Mucosa of rectum (tissue), 2 donors: ENCODE results near the gene MAS1L.

Experiments
- H3K27ac ChIP-seq, 2 donors: one replicate each; pipeline ENCODE4 v1.7.0; 2013; ENCODE audit warnings: inconsistent platforms in 2 of 2, low read depth in 2 of 2, low read length in 2 of 2
- H3K27me3 ChIP-seq, 2 donors: one replicate each; pipeline ENCODE4 v1.7.0; 2013; ENCODE audit warnings: low read length in 2 of 2; ENCODE audit not compliant: control insufficient read depth in 2 of 2, insufficient read depth in 2 of 2
- H3K36me3 ChIP-seq, 2 donors: one replicate each; pipeline ENCODE4 v1.7.0; 2013; ENCODE audit warnings: low read length in 2 of 2; ENCODE audit not compliant: control insufficient read depth in 2 of 2, insufficient read depth in 2 of 2
- H3K4me1 ChIP-seq, 2 donors: one replicate each; pipeline ENCODE4 v1.7.0; 2013; ENCODE audit warnings: low read length in 2 of 2, mild to moderate bottlenecking in 1 of 2; ENCODE audit not compliant: control insufficient read depth in 2 of 2, insufficient read depth in 2 of 2
- H3K4me3 ChIP-seq, 2 donors: one replicate each; pipeline ENCODE4 v1.7.0; 2013; ENCODE audit warnings: low read length in 2 of 2
- H3K9ac ChIP-seq, 2 donors: one replicate each; pipeline ENCODE4 v1.7.0; 2013; ENCODE audit warnings: low read length in 2 of 2, low read depth in 1 of 2, mild to moderate bottlenecking in 1 of 2
- H3K9me3 ChIP-seq, 2 donors: one replicate each; pipeline ENCODE4 v1.7.0; 2013; ENCODE audit warnings: low read length in 2 of 2; ENCODE audit not compliant: control insufficient read depth in 2 of 2
- donor health status: healthy.
- donor health status: Normal muscosa, but diverticular disease.

The MAS1L gene

GRCh38 chr6:29500594-29500993, 12.8 kb upstream of the MAS1L start:
- H3K27ac ChIP-seq = no peak overlapping the region
- peaks cover 0 to 3% of the 10 kb centered on the region in 2 donors for H3K27me3 ChIP-seq
- H3K36me3 ChIP-seq = no peaks in the 10 kb centered on the region
- no peak overlapping the region for H3K4me3 ChIP-seq
- H3K4me1 ChIP-seq = no peaks in the 10 kb centered on the region
- no peak overlapping the region for H3K9ac ChIP-seq
- no peaks in the 10 kb centered on the region for H3K9me3 ChIP-seq

GRCh38 chr6:29499704-29500103, 11.9 kb upstream of the MAS1L start:
- no peaks in the 10 kb centered on the region for H3K4me1 ChIP-seq
- no peak overlapping the region for H3K9ac ChIP-seq
- peaks cover 0 to 3% of the 10 kb centered on the region in 2 donors for H3K27me3 ChIP-seq
- no peak overlapping the region for H3K4me3 ChIP-seq
- no peaks in the 10 kb centered on the region for H3K9me3 ChIP-seq
- no peaks in the 10 kb centered on the region for H3K36me3 ChIP-seq
- H3K27ac ChIP-seq = no peak overlapping the region

DNA sequence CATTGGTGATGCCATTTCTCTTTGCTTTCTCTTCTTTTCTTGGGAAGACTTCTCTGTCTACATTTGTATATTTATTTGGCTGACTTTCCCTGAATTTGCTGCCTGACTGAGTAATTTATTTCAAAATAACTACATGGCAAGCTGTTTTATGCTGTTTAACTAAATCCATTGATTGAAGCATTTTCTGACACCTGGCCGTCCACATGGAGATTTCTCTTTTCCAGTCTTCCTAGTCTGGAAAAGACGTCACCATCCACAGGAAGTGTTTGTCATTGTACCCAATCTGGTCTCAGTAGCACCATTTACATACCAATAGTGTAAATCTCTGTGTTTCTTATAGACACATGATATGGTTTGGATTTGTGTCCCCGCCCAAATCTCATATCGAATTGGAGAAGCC, 9.2 kb upstream of the MAS1L start:
- no peaks in the 10 kb centered on the region for H3K4me1 ChIP-seq
- H3K9me3 ChIP-seq = no peaks in the 10 kb centered on the region
- H3K27me3 ChIP-seq = peaks cover 0 to 3% of the 10 kb centered on the region in 2 donors
- no peaks in the 10 kb centered on the region for H3K36me3 ChIP-seq
- H3K9ac ChIP-seq = no peak overlapping the region
- no peak overlapping the region for H3K4me3 ChIP-seq
- no peak overlapping the region for H3K27ac ChIP-seq

DNA sequence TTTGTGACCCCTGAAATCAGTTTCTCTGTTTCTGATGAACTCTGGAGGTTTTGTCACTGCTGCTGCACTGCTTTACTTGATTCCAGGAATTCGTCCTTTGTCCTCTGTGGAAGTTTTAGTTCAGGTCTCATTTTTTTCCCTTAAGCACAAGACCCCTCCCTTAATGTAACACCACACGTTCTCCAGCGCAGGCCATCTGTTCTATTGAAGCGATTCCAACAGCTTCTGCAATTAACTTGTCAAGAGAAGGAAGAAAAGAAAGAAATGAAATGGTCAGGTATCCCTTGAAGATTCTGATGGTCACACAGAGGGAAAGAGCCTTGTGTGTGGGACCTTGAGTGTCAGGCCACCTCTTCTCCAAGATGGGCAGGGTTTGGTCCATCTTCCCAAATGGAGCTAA, 7.8 kb upstream of the MAS1L start:
- no peaks in the 10 kb centered on the region for H3K4me1 ChIP-seq
- no peak overlapping the region for H3K4me3 ChIP-seq
- no peak overlapping the region for H3K9ac ChIP-seq
- no peaks in the 10 kb centered on the region for H3K36me3 ChIP-seq
- H3K27me3 ChIP-seq = peaks cover 0 to 3% of the 10 kb centered on the region in 2 donors
- H3K9me3 ChIP-seq = no peaks in the 10 kb centered on the region
- H3K27ac ChIP-seq = no peak overlapping the region

- H3K9ac ChIP-seq = no peak overlapping the region
- no peaks in the 10 kb centered on the region for H3K4me1 ChIP-seq
- no peaks in the 10 kb centered on the region for H3K9me3 ChIP-seq
- H3K27ac ChIP-seq = no peak overlapping the region
- no peak overlapping the region for H3K4me3 ChIP-seq
- H3K27me3 ChIP-seq = no peaks in the 10 kb centered on the region
- H3K36me3 ChIP-seq = no peaks in the 10 kb centered on the region
Measured at GRCh38 chr6:29494131-29494530, 6.4 kb upstream of the MAS1L start.

DNA sequence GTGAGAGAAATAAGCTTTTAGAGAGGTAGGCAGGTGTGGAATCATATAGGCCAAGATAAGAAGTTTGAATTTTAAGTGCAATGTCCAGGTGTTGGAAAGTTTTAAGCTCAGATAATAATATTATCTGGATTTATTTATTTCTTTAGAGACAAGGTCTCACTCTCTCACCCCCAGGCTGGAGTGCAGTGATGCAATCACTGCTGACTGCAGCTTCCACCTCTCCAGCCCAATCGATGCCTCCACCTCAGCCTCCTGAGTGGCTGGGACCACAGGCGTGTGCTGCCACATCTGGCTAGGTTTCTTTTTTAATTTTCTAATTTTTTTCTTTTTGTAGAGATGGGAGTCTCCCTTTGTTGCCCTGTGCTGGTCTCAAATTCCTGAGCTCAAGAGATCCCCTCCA, 5.5 kb upstream of the MAS1L start:
- Histone ChIP-seq H3K27me3 (no peaks in the 10 kb centered on the region), H3K4me1 (no peaks in the 10 kb centered on the region), H3K36me3 (no peaks in the 10 kb centered on the region), H3K9me3 (no peaks in the 10 kb centered on the region), H3K27ac (no peak overlapping the region), H3K4me3 (no peak overlapping the region), H3K9ac (no peak overlapping the region)

GRCh38 chr6:29491574-29491973, 3.8 kb upstream of the MAS1L start:
- no peaks in the 10 kb centered on the region for H3K36me3 ChIP-seq
- H3K27me3 ChIP-seq = no peaks in the 10 kb centered on the region
- H3K9me3 ChIP-seq = no peaks in the 10 kb centered on the region
- no peak overlapping the region for H3K9ac ChIP-seq
- H3K4me3 ChIP-seq = no peak overlapping the region
- no peak overlapping the region for H3K27ac ChIP-seq
- no peaks in the 10 kb centered on the region for H3K4me1 ChIP-seq

- no peaks in the 10 kb centered on the region for H3K36me3 ChIP-seq
- no peaks in the 10 kb centered on the region for H3K9me3 ChIP-seq
- no peak overlapping the region for H3K9ac ChIP-seq
- no peaks in the 10 kb centered on the region for H3K4me1 ChIP-seq
- no peak overlapping the region for H3K4me3 ChIP-seq
- H3K27ac ChIP-seq = no peak overlapping the region
- no peaks in the 10 kb centered on the region for H3K27me3 ChIP-seq
Measured at GRCh38 chr6:29490552-29490951, 2.8 kb upstream of the MAS1L start.

DNA sequence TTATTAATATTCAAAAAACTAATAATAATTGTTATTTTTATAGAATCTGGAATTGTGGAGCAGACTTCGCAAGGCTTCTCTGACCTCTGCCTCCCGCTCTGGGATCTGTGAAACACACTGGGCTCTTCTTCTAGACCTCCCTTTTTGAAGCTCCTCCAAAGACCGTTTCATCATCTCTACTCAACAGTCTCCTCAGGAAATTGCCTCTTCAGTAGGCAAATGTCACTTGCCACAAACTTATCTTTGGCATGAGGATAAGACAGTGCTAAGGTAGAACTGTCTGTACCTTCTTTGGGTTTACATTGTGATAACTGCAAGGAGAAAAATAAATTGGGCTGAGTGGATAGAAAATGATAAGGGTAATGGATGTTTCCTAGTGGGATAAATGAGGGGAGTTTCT, 2.3 kb upstream of the MAS1L start:
- Histone ChIP-seq H3K36me3 (no peaks in the 10 kb centered on the region), H3K4me1 (no peaks in the 10 kb centered on the region), H3K27me3 (no peaks in the 10 kb centered on the region), H3K27ac (no peak overlapping the region), H3K4me3 (no peak overlapping the region), H3K9ac (no peak overlapping the region), H3K9me3 (no peaks in the 10 kb centered on the region)

DNA sequence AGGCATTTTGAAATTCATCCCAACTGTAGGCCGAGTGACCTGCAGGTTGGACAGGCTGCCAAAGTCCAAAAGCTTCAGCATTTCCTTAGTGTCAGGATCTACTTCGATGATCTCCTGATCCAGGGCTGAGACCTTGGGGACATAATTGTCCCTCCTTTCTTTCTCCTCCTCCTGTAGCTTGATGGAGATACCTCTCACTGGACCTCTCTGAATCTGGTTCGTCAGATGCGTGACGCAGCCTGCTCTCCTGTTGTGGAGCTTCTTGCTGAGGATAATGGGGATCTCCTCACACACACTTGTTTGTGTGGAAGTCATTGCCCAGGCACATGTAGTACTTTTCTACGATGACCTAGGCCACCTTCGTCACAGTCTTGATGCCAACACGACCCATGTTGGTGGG, 1.5 kb upstream of the MAS1L start:
- no peak overlapping the region for H3K4me3 ChIP-seq
- H3K36me3 ChIP-seq = no peaks in the 10 kb centered on the region
- no peaks in the 10 kb centered on the region for H3K9me3 ChIP-seq
- no peak overlapping the region for H3K9ac ChIP-seq
- H3K4me1 ChIP-seq = no peaks in the 10 kb centered on the region
- H3K27me3 ChIP-seq = no peaks in the 10 kb centered on the region
- no peak overlapping the region for H3K27ac ChIP-seq

DNA sequence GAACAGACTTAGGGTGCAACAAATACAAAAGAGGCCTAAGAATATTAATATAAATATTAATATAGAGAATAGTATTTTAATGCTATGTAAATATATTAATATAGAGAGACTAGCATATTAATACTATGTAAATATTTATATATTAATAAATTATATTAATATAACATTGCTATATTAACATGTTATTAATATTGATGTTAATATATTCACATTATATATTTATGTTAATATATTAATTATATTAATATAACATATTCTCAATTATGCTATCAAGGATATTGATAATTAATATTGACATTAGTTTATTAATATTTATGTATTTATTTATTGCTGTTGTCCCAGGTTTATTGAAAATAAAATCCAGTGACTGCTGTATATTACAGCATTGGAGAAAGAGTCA, 1.1 kb upstream of the MAS1L start:
- Histone ChIP-seq H3K27ac (no peak overlapping the region), H3K9ac (no peak overlapping the region), H3K4me3 (no peak overlapping the region), H3K27me3 (no peaks in the 10 kb centered on the region), H3K36me3 (no peaks in the 10 kb centered on the region), H3K4me1 (no peaks in the 10 kb centered on the region), H3K9me3 (no peaks in the 10 kb centered on the region)
